GM12874 (cell line): ENCODE measurements around the gene ALDH1B1.

Experiments
- TF ChIP-seq, protein P1 (sequence below): IDR thresholded peaks from 2 replicates; pipeline ENCODE4 v1.5.1; 2011; ENCODE audit warnings: low read depth, mild to moderate bottlenecking, control low read depth, low read length, moderate library complexity; ENCODE audit not compliant: insufficient read depth

Gene ALDH1B1

GRCh38 chr9:38373679-38374078 lies 18.8 kb upstream of the ALDH1B1 start:
- TF ChIP-seq, protein P1, sequence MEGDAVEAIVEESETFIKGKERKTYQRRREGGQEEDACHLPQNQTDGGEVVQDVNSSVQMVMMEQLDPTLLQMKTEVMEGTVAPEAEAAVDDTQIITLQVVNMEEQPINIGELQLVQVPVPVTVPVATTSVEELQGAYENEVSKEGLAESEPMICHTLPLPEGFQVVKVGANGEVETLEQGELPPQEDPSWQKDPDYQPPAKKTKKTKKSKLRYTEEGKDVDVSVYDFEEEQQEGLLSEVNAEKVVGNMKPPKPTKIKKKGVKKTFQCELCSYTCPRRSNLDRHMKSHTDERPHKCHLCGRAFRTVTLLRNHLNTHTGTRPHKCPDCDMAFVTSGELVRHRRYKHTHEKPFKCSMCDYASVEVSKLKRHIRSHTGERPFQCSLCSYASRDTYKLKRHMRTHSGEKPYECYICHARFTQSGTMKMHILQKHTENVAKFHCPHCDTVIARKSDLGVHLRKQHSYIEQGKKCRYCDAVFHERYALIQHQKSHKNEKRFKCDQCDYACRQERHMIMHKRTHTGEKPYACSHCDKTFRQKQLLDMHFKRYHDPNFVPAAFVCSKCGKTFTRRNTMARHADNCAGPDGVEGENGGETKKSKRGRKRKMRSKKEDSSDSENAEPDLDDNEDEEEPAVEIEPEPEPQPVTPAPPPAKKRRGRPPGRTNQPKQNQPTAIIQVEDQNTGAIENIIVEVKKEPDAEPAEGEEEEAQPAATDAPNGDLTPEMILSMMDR, result no peak

GRCh38 chr9:38374847-38375571 lies 17.5 kb upstream of the ALDH1B1 start:
- TF ChIP-seq, protein P1, result no peak

DNA sequence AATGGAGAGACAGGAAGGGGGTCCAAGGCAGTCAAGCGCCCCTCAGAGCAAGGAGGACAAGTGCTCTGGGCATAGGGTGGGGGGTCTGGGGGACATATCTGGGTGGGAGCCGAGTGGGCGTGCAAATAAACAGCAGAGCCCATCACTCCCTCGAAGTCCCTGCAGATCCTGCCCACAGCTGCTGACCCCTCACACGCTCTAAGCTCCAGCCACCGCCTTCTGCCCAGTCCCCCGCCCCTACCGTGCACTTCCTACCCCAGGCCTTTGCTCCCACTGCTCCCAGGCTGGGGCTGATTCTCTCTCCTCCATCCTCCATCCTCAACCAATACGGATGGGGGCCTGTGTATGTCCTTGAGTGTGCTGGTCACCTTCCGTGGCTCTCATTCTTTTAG lies 16.9 kb upstream of the ALDH1B1 start:
- TF ChIP-seq, protein P1, result no peak

DNA sequence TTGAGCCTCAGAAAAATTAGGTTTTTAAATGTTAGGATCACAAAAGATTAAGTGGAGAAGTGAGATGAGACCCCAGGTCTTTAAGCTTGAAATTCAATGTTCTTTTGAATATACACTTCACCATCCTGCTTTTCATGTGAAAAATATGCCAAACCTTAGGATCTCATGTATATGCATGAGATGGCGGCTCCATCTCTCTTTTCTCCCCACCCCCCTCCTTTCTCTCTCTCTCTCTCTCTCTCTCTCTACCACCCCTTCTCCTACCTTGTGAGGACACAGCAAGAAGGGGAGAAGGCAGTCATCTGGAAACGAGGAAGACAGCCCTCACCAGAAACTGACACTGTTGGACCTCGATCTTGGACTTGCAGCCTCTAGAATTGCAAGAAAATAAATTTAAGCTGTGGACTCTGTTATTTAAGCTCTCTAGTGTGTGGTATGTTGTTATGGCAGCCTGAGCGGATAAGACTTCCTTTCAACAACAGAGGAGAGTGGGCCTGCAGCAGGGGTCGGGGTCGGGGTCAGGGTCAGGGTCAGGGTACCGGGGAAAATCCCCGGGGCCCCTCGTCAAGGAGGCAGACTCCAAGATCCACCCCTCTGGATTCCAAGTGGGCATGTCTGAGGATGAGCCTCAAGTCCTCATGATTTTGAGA lies 16.4 kb upstream of the ALDH1B1 start:
- TF ChIP-seq, protein P1, result no peak

GRCh38 chr9:38380230-38380871 lies 12.2 kb upstream of the ALDH1B1 start:
- TF ChIP-seq, protein P1, result no peak

GRCh38 chr9:38380872-38381534 lies 11.5 kb upstream of the ALDH1B1 start:
- TF ChIP-seq, protein P1, result no peak

DNA sequence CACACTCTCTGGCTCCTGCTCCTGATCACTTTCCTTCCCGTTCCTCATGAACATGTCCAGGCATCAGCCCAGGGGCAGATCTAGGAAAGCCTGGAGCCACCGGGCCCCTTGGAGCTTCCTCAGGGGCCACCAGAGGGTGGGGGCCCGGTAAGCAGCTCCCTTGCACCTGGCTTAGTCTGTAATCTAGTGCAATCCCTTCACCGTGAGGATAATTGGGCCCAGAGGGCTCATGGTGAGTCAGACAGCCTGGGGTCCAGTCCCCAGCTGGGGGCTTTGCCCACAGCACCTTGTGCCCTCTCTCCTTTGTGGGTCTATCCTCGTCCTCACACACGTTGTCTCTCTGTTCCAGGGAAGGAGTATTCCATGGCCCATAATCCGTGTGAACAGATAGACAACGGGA lies 10.4 kb upstream of the ALDH1B1 start:
- TF ChIP-seq, protein P1, result no peak
